ENCODE data around the gene CD34.

- TF ChIP-seq POLR2A (IDR thresholded peaks at IDR 0.05; ENCODE audit: extremely low read depth, insufficient read length) (no peak), CTCF (IDR thresholded peaks at IDR 0.05; ENCODE audit: low read depth, low read length) (no peak), MAX (IDR thresholded peaks at IDR 0.05; ENCODE audit: low read depth, low read length) (no peak), MYC (IDR thresholded peaks at IDR 0.05; ENCODE audit: low read depth, low read length) (no peak)
Observed at GRCh38 chr1:207954104-207954503, 43.2 kb upstream of the CD34 start.

All from NB4 (cell line).